Fibroblast of pulmonary artery (primary cell): Measurements from ENCODE around the gene TADA2A.

Experiments
- DNase-seq: peaks from one replicate; pipeline ENCODE4 v3.0.0-alpha.2; 2010; ENCODE audit warnings: low read depth
- H3K4me3 ChIP-seq: replicated peaks from 2 replicates; pipeline ENCODE4 v1.5.1; 2011; ENCODE audit warnings: low read depth, mild to moderate bottlenecking, control low read depth, low read length, moderate library complexity
- CTCF ChIP-seq: IDR thresholded peaks from 2 replicates; pipeline ENCODE4 v1.5.1; 2011; ENCODE audit warnings: mild to moderate bottlenecking, control low read depth, low read length, inconsistent platforms; ENCODE audit errors: missing control alignments

The TADA2A gene

GRCh38 chr17:37520174-37520573 is 113.5 kb downstream of the TADA2A start:
- no peak for DNase-seq
- no peak for TF ChIP-seq CTCF
- no peak overlapping the region for H3K4me3 ChIP-seq

DNA sequence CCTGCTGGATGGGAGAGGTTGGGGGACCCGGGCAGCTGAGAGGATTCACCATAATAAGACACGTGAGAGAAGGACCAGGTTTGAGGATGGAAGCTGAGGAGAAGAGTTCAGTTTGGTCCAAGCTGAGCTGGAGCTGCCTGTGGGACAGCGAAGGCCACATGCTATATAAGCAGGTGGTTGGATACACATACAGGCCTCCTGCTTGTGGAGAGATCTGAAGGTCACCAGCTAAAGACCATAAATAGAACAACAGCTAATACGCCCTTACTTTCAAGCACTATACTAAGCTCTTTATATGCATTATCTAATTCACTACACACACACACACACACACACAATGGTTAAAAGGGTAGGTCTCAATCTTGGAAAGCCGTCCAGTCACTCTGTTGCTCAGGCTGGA is 115.1 kb downstream of the TADA2A start:
- no peak for DNase-seq
- H3K4me3 ChIP-seq: no peak overlapping the region
- TF ChIP-seq CTCF: no peak

DNA sequence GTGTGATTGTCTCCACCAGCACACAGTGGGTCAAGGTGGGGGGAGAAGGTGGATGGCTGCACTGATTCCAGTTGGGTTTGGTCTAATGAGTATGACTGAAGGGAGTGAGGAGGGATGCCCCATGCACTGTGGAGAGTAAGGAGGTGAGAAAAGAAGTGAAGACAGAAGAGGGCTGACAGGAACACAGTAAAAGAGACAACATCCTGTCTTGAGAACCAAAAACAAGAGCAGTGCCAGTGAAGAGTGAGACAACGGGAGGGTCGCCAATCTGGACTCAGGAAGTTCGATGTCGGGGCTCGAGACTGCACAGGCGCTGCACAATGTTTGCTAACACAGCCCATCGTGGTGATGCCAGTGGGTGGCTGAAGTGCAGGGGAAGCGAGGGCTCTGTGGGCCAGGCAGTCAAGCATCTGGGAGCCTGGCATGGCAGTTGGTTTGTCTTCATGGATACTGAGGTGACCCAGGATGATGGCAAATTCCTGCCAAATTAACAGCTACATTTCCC is 117.1 kb downstream of the TADA2A start:
- no peak for DNase-seq
- no peak for TF ChIP-seq CTCF
- no peak overlapping the region for H3K4me3 ChIP-seq

- peak; percentile 83 for TF ChIP-seq CTCF
- H3K4me3 ChIP-seq: no peak overlapping the region
- peak; percentile 70 for DNase-seq
Measured at GRCh38 chr17:37527249-37527851, 120.7 kb downstream of the TADA2A start.
